ENCODE results near the gene WNK3.
"Not testable (repeated sequence)": the region's sequence is repeated elsewhere in the genome, so short reads cannot be mapped to it uniquely, and the experiment has no call there.

GRCh38 chrX:54384661-54385060 is 26.8 kb upstream of the WNK3 start:
- not testable (repeated sequence) for TF ChIP-seq POLR2AphosphoS5, CTCF (IDR thresholded peaks at IDR 0.05)
